COLO668 (cell line): Measurements from ENCODE around the gene LMOD3.

ENCODE experiments used
- DNase-seq: peaks from one replicate; lab custom pipeline; 2025; ENCODE audit not compliant: unreplicated experiment; lab: John Stamatoyannopoulos, UW

Gene LMOD3

GRCh38 chr3:69063636-69064035, 58.8 kb downstream of the LMOD3 start:
- DNase-seq: no peak

GRCh38 chr3:69059688-69060087, 62.7 kb downstream of the LMOD3 start:
- no peak for DNase-seq

DNA sequence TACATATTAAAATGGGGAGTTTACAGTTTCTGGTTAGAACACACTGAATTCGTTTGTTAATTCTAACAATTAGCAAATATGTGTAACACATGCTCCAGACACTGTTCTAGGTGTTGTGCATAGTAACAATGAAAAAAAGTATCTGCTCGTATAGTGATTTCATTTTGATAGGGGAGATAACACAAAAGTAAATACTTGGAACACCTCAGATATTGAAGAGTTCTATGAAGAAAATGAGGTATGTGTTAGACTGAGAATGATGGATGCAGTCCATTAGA, 63.5 kb downstream of the LMOD3 start:
- no peak for DNase-seq

DNA sequence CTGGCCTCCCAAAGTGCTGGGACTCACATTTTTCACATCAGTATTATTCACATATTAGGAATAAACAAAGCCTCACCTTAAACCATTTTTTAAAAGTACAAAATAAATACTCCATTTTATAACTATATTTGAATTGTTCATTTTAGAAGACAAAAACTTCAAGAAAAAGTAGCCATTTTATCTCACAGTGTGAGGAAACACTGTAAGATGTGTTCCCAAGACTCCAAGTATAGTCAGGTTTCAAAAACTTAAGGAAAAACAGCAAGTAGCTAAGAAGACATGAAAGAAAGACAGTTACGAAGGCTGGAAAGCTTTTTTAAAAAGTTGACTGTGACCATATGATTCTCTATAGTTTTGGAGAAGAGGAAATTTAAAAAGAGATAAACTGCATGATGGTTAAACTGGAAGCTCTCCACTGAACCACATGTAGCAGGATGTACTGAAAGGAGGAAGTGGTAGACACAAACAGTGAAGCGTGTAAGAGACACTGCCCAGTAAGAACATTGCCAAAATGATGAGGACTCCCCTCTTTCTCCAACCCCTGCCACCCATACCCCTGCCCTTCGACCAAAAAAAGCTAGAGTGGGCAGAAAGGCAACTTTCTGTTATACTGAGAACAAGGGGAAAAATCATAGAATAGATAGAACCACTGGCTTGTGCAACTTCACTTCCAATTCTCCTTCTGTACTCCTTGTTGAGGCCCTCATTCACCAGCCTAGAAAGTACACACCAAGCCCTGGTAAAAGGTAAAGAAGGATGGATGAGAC, 64.0 kb downstream of the LMOD3 start:
- DNase-seq: no peak
